HG02943 (cell line): Measurements from ENCODE around the gene NYAP2.

Experiments
- ATAC-seq: cut with Tn5 transposase; IDR thresholded peaks from one replicate; pipeline ENCODE4 v1.9.1; 2021; ENCODE audit warnings: mild to moderate bottlenecking, low read depth, moderate library complexity; ENCODE audit not compliant: unreplicated experiment

The NYAP2 gene

GRCh38 chr2:225690153-225690552, 290.6 kb downstream of the NYAP2 start:
- no peak for ATAC-seq

- ATAC-seq, result no peak
Observed at GRCh38 chr2:225691711-225692110, 292.2 kb downstream of the NYAP2 start.

- ATAC-seq, result no peak
Observed at GRCh38 chr2:225693259-225693658, 293.7 kb downstream of the NYAP2 start.

GRCh38 chr2:225694664-225695063, 295.2 kb downstream of the NYAP2 start:
- ATAC-seq, result no peak

- no peak for ATAC-seq
Observed at GRCh38 chr2:225697936-225698335, 298.4 kb downstream of the NYAP2 start.
